DMS 273 (cell line): ENCODE measurements around the gene DHX57.
"Not testable (repeated sequence)": the region's sequence is repeated elsewhere in the genome, so short reads cannot be mapped to it uniquely, and the experiment has no call there.

ENCODE experiments used
- DNase-seq: peaks from one replicate; lab custom pipeline; 2025; ENCODE audit not compliant: unreplicated experiment; lab: John Stamatoyannopoulos, UW

The DHX57 gene

DNA sequence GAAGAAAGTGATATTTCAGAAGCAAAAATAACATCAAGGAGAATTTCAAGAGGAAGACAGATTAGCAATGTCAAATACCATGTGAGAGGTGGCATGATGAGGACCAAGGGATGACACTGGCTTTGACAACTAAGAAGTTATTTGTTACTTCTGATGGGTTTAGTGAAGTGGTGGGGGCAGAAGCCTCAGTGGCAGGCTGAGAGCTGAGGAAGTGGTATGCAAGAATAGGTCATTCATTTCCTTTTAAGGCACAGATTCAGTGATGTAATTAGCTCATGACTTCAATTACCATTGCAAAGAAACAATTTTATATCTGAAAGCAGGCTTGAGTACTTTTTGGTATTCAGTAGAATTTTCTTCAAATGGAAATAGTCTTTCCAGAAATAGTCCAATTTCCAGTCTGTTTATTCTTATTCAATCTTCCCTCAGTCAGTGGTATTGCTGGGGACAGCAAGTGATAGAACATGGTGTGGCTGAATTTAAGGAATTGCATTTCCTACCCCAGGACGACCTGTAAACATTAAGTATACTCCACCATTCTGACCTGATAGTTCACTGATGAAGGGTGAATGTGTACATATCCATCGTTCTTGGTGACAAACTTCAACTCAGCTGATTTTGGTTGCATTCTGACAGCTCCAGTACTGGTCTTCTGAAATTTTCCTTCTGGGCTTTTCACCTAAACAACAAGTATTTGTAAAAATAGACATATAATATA, 69.6 kb downstream of the DHX57 start:
- no peak for DNase-seq

DNA sequence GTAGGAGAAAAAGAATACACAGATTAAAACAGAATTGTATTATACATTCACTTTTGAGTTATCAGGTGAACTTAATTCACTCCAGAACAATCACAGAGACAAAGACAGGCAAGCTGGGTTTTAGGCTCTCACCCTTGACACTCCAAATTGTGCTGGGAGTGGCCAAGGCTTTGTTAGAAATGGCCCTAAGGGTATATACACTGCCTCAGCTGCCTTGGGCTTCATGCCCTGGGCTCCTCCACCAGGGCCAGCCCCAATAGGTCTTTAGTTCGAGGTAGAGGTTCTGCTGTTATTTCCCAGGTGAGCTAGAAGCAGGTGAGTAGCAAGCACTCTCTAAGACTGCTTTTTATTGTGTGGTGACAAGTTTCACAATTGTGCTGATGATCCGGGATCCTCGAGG, 77.8 kb downstream of the DHX57 start:
- DNase-seq = no peak

DNA sequence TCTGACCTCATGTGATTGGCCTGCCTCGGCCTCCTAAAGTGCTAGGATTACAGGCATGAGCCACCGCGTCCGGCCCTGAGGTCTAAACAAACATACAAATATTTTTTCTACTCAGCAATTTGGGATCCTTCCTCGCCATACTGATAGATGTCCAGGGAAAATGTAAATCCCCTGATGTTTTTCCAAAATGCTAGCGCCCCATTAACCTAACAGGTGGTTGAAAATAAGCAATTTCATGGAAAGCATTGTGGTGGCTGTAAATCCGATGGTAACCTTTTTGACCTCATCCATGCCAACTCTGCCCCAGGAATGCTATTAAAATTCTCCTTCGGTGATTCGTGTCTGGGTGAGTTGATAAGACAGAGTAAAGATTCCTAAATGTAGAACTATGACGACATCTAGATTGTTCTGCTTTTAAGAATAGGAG, 78.5 kb downstream of the DHX57 start:
- no peak for DNase-seq

DNA sequence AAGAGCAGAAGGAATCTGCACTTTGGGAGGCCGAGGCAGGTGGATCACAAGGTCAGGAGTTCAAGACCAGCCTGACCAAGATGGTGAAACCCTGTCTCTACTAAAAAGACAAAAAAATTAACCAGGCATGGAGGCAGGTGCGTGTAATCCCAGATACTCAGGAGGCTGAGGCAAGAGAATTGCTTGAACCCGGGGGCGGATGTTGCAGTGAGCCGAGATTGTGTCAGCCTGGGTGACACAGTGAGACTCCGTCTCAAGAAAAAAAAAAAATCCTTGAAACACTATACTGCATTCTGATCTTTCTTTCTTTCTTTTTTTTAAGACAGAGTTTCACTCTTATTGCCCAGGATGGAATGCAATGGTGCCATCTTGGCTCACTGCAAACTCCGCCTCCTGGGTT, 80.7 kb downstream of the DHX57 start:
- DNase-seq = not testable (repeated sequence)

DNA sequence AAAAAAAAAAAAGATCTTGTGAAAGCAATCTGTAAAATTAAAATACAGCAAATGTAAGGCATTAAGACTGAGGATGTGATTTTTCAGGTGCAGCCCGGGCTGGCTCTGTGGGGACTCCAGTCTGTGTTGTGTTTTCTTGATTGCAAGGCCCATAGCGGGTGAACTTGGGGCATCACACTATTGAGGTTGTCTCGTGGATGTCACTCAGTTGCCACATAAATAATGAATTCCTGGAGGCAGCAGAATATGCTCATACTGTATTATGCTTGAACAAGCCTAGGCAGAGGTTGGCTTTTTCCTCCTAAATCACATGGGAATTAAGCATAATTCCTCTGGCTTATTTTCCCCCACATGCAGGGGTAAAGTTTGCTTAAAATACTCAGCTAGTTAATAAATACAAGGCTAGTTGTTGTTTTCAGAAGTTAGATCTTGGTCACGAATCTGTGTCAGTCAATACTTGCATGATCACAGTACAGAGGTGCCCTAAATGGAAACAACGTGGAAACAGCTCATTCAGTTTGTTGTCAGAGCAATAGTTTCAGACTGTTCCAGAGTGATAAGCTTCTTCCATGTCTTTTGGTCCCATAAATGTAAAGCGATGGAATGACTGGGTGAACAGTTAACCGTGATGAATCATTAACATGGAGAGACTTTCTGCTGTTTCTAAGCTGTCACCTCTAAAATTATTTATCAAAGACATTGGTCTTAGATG, 81.3 kb downstream of the DHX57 start:
- DNase-seq = no peak

DNA sequence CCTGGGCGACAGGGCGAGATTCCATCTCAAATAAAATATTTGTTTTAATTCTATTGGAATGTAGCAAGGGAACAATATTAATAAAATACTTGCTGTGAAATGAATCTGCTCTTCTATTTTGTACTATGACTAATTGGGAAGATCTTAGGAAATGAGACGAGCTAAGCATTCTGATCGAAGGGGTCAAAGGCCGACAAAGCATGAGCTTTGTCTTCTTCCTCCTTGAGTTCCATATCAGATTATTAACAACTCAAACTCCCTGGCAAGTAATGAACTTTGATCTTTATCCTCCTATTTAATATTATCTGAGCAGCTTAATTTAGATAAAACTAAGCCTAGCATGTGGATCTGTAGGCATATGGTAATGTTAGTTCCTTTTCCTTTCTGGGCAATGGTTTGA, 82.2 kb downstream of the DHX57 start:
- no peak for DNase-seq

DNA sequence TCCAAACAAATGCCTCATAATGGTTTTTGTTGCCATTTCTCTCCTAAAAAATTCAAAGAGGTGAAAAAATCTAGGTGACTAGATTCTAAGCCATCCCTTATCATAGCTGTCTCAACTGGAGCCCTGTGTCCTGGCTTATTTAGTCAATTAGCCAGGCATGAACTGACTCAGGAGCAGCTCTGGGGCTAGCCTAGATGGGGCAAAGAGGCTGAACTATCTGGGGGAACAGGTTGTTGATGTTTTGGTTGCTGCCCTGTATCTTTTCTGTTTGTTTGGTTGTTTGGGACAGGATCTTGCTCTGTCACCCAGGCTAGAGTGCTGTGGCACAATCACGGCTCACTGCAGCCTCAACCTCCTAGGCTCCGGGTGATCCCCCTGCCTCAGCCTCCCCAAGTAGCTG, 83.0 kb downstream of the DHX57 start:
- no peak for DNase-seq

DNA sequence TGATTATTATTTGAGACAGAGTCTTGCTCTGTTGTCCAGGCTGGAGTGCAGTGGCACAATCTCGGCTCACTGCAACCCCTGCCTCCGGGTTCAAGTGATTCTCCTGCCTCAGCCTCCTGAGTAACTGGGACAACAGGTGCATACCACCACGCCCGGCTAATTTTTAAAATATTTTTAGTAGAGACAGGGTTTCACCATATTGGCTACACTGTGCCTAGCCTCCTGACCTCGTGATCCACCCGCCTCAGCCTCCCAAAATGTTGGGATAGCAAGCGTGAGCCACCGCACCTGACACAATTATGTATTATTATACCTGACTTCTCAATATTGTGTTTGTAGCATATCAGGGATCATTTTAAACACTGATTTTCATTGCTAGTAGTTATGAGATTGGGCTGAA, 83.4 kb downstream of the DHX57 start:
- DNase-seq = not testable (repeated sequence)

DNA sequence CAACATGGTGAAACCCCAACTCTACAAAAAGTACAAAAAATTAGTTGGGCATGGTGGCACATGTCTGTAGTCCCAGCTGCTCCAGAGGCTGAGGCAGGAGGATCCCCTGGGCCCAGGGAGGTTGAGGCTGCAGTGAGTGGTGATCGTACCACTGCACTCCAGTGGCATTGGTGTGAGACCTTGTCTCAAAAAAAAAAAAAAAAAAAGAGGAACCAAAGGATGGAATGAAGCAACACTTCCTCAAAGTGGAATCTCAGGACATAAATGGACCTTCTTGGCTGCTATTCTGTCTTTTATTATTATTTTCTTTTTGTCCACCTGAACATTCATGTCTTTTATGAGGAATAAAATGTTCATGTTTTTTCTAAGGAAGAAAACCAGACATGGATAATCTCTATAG, 84.0 kb downstream of the DHX57 start:
- DNase-seq = no peak

DNA sequence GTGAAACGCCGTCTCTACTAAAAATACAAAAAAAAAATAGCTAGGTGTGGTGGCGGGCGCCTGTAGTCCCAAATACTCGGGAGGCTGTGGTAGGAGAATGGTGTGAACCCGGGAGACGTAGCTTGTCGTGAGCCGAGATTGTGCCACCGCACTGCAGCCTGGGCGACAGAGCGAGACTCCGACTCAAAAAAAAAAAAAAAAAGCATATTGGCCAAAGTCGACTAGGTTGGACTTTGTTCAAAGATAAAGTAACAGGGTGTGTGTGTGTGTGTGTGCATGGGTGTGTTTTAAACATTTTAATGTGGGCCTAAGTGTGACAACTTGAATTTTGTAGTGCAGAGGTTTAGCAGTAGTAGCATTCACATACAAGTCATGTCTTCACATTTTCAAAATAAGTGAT, 86.0 kb downstream of the DHX57 start:
- no peak for DNase-seq

DNA sequence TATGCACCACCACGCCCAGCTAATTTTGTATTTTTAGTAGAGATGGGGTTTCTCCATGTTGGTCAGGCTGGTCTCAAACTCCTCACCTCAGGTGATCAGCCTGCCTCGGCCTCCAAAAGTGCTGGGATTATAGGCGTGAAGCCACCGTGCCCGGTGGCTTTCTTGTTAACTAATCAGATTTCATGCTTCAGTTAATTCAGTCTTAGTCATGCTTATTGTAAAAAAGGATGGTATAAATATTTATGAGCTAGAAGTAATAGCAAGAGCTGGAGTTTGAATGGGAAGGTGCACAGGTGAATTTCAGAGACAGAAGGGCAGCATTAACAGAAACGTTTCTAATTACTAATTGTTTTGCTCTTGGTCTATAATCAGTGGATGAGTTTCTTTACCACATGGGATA, 87.4 kb downstream of the DHX57 start:
- no peak for DNase-seq

DNA sequence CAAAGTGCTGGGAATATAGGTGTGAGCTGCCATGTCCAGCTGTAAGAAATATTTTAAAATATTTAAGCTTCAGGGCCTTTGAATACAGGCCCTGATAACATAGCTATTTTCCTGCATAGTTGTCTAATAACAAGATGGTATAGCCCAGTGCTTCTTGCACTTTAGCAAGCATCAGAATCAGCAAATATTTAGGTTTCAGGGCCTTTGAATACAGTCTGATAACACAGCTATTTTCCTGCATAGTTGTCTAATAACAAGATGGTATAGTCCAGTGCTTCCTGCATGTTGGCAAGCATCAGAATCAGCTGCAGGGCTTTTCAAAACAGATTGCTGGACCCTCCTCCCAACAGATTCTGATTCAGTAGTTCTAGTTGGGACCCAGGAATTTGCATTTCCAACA, 92.1 kb downstream of the DHX57 start:
- DNase-seq = no peak

DNA sequence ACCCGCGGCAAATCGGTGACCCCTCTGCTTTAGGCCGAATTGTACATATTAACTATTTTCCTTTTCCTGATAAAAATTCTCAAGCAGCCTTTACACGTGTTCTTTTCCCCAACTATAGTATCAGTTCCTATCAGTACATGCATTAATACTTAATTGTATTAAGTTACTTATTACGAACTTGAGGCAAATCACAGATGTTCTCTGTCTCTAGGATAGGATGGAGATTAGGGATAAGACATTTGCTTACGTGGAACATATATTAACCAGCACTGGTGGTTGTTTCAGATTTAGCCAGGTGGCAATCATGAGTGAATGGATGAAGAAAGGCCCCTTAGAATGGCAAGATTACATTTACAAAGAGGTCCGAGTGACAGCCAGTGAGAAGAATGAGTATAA, 97.0 kb downstream of the DHX57 start:
- no peak for DNase-seq

DNA sequence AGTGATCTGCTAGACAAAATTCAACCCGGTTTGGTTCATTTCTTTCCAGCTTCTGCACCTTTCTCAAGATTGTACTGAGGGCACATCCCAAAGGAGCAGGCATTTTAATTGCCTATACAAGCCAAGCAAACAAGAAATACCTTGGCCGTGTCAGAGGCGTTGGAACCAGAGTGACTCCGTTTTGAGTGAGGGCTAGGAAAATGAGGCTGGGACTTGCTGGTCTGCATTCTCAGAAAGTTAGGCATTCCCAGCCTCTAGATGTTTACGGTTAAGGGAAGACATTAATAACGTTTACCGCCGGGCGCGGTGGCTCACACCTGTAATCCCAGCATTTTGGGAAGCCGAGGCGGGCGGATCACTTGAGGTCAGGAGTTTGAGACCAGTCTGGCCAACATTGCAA, 99.2 kb downstream of the DHX57 start:
- DNase-seq = no peak

DNA sequence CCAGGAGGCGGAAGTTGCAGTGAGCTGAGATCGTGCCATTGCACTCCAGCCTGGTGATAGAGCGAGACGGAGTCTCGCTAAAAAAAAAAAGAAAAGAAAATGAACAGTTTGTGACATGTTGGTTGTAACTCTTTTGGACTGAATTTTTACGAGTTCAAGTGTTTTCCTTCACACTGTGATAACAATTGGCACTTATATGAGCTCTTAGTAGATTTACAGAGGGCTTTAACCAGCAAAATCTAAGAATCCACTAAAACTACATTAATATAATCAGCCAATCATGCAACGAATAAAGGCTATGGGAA, 99.9 kb downstream of the DHX57 start:
- no peak for DNase-seq

DNA sequence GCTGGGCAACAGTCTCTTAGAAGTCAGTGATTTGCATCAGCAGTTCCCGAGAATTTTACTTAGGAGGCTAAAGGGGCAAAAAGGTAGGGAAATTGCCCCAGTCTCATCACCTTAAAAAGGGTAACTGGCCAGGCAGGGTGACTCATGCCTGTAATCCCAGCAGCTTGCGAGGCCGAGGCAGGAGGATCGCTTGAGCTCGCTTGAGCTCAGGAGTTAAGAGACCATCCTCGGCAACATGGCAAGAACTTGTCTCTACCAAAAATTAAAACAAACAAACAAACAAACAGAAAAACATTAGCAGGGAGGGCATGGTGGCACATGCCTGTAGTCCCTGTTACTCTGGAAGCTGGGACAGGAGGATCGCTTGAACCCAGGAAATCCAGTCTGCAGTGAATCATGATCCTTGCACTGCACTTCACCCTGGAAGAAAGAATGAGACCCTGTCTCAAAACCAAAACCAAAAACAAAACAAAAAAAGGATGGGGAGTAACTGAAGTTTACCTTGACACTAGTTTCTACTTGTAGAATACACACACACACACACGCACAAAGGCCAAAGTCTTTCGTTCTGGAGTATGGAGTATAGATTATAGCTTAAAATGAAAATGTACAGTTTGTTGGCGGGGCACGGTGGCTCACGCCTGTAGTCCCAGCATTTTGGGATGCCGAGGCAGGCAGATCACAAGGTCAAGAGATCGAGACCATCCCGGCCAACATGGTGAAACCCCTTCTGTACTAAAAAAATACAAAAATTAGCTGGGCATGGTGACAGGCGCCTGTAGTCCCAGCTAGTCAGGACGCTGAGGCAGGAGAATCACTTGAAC, 100.4 kb downstream of the DHX57 start:
- no peak for DNase-seq

DNA sequence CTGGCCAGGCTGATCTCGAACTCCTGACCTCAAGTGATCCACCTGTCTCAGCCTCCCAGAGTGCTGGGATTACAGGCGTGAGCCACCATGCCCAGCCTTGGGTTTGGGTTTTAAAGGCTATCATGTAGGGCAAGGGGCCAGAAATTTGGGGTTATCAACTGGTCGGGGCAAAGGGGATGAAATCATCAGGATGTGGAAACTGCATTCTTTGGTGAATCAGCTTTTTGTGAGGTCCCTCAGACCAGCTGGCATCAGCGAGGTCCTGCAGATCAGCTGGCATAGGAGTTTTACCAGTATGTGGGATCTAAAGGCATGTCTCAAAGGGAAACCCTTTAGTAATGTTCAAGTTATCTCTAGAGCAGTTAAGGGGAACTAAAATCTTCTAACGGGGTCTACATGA, 104.1 kb downstream of the DHX57 start:
- DNase-seq = no peak

DNA sequence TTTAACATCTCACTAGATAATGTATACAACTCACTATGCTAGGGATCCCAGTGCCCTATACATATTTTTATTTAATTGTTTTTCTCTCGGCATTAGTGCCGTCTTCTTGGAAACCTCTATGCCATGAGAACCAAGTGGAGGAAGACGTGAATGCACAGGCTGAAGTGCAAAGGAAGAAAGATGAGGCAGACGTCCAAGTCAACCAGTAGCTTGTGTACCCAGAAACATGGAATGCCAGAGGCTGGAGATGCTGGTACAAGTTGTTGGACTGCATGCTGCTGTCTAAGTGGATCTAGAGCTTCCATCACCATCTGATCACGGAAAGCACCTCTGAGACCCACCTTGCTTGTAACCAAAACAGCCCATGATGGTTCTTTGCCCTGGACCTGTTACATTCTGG, 110.2 kb downstream of the DHX57 start:
- no peak for DNase-seq

DNA sequence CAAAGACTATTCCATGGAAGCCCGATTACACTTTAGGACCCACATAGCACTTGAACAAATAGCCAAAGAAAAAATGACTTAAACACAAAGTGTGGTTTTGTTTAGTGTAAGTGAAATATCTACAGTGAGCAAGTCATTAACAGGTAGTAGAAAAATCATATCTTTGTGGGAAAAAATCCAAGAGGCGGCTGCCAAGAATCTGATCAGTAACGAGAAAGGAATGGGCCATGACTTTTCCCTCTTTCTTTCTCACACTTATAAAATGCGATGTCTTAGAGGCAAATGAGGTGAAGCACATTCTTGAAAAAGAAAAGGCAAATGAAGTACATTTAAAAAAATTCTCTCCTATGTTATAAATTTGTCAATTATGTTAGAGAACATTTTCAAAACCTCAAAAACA, 110.6 kb downstream of the DHX57 start:
- no peak for DNase-seq

DNA sequence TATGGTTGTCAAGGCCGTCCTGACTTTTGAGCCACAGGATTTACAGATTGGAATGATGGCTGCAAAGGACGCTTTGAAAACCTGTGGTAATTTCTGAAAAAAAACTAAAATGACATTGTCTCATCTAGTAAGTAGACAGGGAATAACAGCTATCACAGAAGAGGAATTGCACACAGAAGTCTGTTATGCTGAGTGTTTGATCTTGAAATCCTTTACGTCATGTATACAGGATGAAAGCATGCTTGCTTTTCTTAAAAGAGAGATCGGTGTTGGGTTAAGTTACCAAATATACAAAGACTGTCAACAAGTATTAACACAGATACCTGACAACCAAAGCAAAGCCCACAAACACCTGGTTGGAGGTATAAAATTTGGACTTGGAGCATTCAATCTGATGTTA, 112.0 kb downstream of the DHX57 start:
- no peak for DNase-seq

DNA sequence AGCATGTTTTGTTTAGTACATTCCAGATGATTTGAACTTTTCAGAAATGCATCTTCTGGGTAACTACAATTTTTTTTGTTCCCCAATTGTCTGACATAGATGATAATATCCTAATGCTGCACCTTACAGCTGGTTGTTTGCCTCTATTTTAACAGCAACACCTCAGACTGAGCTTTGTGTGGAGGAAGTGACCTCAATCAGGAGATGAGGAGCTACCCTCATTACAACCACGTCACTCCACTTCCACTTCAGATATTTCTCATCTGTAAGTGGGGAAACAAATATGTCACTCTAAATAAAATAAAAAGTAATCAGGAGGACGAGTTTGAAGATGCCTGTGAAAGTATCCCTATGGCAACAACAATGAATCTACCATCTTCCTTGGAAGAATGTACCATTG, 112.5 kb downstream of the DHX57 start:
- DNase-seq = no peak

DNA sequence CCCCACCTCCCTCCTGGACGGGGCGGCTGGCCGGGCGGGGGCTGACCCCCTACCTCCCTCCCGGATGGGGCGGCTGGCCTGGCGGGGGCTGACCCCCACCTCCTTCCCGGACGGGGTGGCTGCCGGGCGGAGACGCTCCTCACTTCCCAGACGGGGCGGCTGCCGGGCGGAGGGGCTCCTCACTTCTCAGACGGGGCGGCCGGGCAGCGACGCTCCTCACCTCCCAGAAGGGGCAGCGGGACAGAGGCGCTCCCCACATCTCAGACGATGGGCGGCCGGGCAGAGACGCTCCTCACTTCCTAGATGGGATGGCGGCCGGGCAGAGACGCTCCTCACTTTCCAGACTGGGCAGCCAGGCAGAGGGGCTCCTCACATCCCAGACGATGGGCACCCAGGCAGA, 119.8 kb downstream of the DHX57 start:
- not testable (repeated sequence) for DNase-seq
